ENCODE data around the gene BPTF. TPM values are rescaled to one million over a fixed set of nuclear protein-coding genes. Genes with fewer than 3 reads are reported as not detected.
"Not testable (repeated sequence)": the region's sequence is repeated elsewhere in the genome, so short reads cannot be mapped to it uniquely, and the experiment has no call there.

BPTF gene
- total and polyA plus RNA-seq, 8 donors = 75.4 to 137 (median 126) TPM

GRCh38 chr17:67813803-67814180, 11.5 kb upstream of the BPTF start:
- no peaks in the 10 kb centered on the region for H3K27me3 ChIP-seq
- intact Hi-C loops (cut with DNase I) = no loop called here
- TF ChIP-seq, protein P1, sequence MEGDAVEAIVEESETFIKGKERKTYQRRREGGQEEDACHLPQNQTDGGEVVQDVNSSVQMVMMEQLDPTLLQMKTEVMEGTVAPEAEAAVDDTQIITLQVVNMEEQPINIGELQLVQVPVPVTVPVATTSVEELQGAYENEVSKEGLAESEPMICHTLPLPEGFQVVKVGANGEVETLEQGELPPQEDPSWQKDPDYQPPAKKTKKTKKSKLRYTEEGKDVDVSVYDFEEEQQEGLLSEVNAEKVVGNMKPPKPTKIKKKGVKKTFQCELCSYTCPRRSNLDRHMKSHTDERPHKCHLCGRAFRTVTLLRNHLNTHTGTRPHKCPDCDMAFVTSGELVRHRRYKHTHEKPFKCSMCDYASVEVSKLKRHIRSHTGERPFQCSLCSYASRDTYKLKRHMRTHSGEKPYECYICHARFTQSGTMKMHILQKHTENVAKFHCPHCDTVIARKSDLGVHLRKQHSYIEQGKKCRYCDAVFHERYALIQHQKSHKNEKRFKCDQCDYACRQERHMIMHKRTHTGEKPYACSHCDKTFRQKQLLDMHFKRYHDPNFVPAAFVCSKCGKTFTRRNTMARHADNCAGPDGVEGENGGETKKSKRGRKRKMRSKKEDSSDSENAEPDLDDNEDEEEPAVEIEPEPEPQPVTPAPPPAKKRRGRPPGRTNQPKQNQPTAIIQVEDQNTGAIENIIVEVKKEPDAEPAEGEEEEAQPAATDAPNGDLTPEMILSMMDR (IDR thresholded peaks at IDR 0.05) = no peak
- no peaks in the 10 kb centered on the region for H3K4me1 ChIP-seq
- H3K27ac ChIP-seq = no peak overlapping the region
- ATAC-seq (no peak), DNase-seq (no peak)
- H3K4me3 ChIP-seq = no peak overlapping the region
- no peaks in the 10 kb centered on the region for H3K36me3 ChIP-seq
- no peaks in the 10 kb centered on the region for H3K9me3 ChIP-seq

GRCh38 chr17:67818110-67819002, 6.9 kb upstream of the BPTF start:
- DNase-seq (no peak), ATAC-seq (no peak)
- no peak overlapping the region for H3K4me3 ChIP-seq
- no peaks in the 10 kb centered on the region for H3K9me3 ChIP-seq
- no peak overlapping the region for H3K27ac ChIP-seq
- no peaks in the 10 kb centered on the region for H3K4me1 ChIP-seq
- TF ChIP-seq, protein P1 (IDR thresholded peaks at IDR 0.05) = no peak
- no peaks in the 10 kb centered on the region for H3K36me3 ChIP-seq
- intact Hi-C loops (cut with DNase I) = no loop called here
- no peaks in the 10 kb centered on the region for H3K27me3 ChIP-seq

DNA sequence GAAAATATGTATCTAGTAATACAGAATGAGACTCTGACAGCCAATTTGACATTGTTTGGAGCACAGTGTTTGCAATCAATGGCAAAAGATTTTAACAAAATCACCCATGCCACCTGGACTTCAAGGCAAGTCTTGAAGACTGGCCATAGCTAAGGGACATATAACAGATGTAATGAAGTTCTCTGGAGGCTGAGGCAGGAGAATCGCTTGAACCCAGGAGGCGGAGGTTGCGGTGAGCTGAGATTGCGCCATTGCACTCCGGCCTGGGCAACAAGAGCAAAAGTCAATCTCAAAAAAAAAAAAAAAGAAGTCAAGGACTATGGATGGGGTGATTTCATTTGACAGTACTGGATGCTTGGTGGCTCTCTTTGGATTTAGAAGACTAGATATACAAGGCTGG, 5.6 kb upstream of the BPTF start:
- H3K27ac ChIP-seq = no peak overlapping the region
- no peak for ATAC-seq
- intact Hi-C loops (cut with DNase I) = no loop called here

DNA sequence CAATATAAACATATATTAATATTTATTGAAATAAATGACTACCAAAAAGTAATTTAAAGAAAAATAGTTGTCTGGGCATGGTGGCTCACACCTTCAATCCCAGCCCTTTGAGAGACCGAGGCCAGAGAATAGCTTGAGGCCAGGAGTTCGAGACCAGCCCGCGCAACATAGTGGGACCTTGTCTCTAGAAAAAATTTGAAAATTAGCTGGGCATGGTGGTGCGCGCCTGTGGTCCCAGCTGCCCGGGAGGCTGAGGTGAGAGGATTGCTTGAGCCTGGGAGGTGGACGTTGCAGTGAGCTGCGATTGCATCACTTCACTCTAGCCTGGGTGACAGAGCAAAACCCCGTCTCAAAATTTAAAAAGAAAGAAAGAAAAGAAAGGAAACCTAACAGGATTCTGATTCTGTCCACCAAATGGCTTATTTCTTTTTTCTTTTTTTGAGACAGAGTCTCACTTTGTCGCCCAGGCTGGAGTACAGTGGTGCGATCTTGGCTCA, 3.4 kb upstream of the BPTF start:
- Histone ChIP-seq H3K4me3 (no peak overlapping the region), H3K27me3 (peaks cover 0 to 8% of the 10 kb centered on the region in 2 donors), H3K36me3 (no peaks in the 10 kb centered on the region), H3K27ac (no peak overlapping the region), H3K4me1 (peaks cover 0 to 11% of the 10 kb centered on the region in 2 donors), H3K9me3 (no peaks in the 10 kb centered on the region)
- intact Hi-C loops (cut with DNase I) = no loop called here
- ATAC-seq = no peak
- TF ChIP-seq, protein P1 (IDR thresholded peaks at IDR 0.05) = no peak
- DNase-seq = no peak

More for the DNA sequence above, 5.6 kb upstream of the BPTF start:
- TF ChIP-seq, protein P1 (IDR thresholded peaks at IDR 0.05) = no peak
- no peak overlapping the region for H3K4me3 ChIP-seq
- H3K36me3 ChIP-seq = no peaks in the 10 kb centered on the region
- H3K27me3 ChIP-seq = peaks cover 0 to 8% of the 10 kb centered on the region in 2 donors
- H3K4me1 ChIP-seq = peaks cover 0 to 7% of the 10 kb centered on the region in 2 donors
- no peak for DNase-seq
- no peaks in the 10 kb centered on the region for H3K9me3 ChIP-seq

DNA sequence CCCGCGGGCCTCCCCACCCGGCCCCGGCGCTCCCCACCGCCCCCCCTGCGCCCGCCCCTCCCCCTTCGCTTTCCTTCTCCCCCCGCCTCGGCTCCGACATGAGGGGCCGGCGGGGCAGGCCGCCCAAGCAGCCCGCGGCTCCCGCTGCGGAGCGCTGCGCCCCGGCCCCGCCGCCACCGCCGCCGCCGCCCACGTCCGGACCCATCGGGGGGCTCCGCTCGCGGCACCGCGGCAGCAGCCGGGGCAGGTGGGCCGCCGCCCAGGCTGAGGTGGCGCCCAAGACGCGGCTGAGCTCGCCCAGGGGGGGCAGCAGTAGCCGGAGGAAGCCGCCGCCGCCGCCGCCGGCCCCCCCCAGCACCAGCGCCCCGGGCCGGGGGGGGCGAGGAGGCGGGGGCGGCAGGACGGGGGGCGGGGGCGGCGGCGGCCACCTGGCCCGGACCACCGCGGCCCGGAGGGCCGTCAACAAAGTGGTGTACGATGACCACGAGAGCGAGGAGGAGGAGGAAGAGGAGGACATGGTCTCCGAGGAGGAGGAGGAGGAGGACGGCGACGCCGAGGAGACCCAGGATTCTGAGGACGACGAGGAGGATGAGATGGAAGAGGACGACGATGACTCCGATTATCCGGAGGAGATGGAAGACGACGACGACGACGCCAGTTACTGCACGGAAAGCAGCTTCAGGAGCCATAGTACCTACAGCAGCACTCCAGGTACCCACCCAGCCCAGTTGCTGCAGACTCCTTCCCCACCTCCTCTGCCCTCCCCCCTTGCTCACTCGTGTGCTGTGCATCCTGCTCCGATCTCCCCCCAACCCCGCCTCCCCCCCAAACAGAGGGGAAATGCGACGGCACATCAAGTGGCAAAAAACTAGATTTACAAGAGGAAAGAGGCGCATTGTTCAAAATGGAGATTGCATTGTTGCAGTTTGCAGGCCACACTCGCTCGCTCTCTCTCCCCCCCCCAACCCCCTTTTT, 611 bp downstream of the BPTF start:
- H3K36me3 ChIP-seq; intact Hi-C loops (cut with DNase I); H3K27me3 ChIP-seq; H3K9me3 ChIP-seq: not testable (repeated sequence)
- Histone ChIP-seq H3K4me3 (peak overlapping the region; percentile 58 to 66), H3K27ac (peak overlapping the region; percentile 90 to 93), H3K4me1 (peaks cover 14 to 51% of the 10 kb centered on the region in 2 donors)
- ATAC-seq (peak; percentile 43), DNase-seq (peak; percentile 51 to 83 (median 64))

Data from left lung (tissue), 10 donors.